PC-3 (cell line): ENCODE data around the gene KSR2. TPM values are rescaled to one million over a fixed set of nuclear protein-coding genes. Genes with fewer than 3 reads are reported as not detected.

Experiments used
- ATAC-seq: fragments of 200-7000 bp; cut with Tn5 transposase; 2 replicates; pipeline ENCODE4 v1.9.1; 2020; ENCODE audit warnings: mild to moderate bottlenecking, moderate library complexity
- BruUV-seq: library from RNA; stranded (reverse); fragments of 400-500 nt; replicated peaks from 2 replicates; lab custom pipeline; 2021; lab: Mats Ljungman, UMichigan
- CTCF ChIA-PET: fragments of 300-600 bp; sonication (Branson Sonifier 250); formaldehyde crosslinking; loops from one replicate; lab custom pipeline; 2022; ENCODE audit warnings: antibody characterized with exemption; lab: Charles Lee
- POLR2A ChIA-PET: fragments of 300-600 bp; sonication (Branson Sonifier 250); formaldehyde crosslinking; loops from one replicate; lab custom pipeline; 2022; ENCODE audit warnings: antibody characterized with exemption; ENCODE audit not compliant: unreplicated experiment; lab: Charles Lee
- DNase-seq: peaks from one replicate; pipeline ENCODE4 v3.0.0-alpha.2; 2015
- H2AFZ ChIP-seq: fragments of 300-600 bp; sonication (generic); 2 replicates; pipeline ENCODE4 v1.6.0; 2016; ENCODE audit warnings: antibody characterized with exemption, low read length
- H3F3A ChIP-seq: fragments of 300-600 bp; sonication (generic); one replicate; pipeline ENCODE4 v1.6.0; 2017; ENCODE audit warnings: antibody characterized with exemption, low read length, control low read depth, mild to moderate bottlenecking; ENCODE audit not compliant: unreplicated experiment
- H3K27ac ChIP-seq: fragments of 300-600 bp; sonication (generic); 2 replicates; pipeline ENCODE4 v1.5.1; 2016; ENCODE audit warnings: mild to moderate bottlenecking, low read length
- H3K27me3 ChIP-seq: fragments of 300-600 bp; sonication (generic); 2 replicates; pipeline ENCODE4 v1.6.1; 2016; ENCODE audit warnings: low read length, mixed read lengths
- H3K36me3 ChIP-seq: fragments of 300-600 bp; sonication (generic); 2 replicates; pipeline ENCODE4 v1.6.1; 2016; ENCODE audit warnings: low read depth, mixed run types, low read length, mixed read lengths
- H3K4me1 ChIP-seq: fragments of 300-600 bp; sonication (generic); 2 replicates; pipeline ENCODE4 v1.5.1; 2016; ENCODE audit warnings: low read length; ENCODE audit not compliant: insufficient read depth
- H3K4me2 ChIP-seq: fragments of 300-600 bp; sonication (generic); 2 replicates; pipeline ENCODE4 v1.6.0; 2016; ENCODE audit warnings: low read length
- H3K4me3 ChIP-seq: fragments of 300-600 bp; sonication (generic); 2 replicates; pipeline ENCODE4 v1.5.1; 2016; ENCODE audit warnings: mild to moderate bottlenecking, low read length, mixed read lengths
- H3K79me2 ChIP-seq: fragments of 300-600 bp; sonication (generic); 2 replicates; pipeline ENCODE4 v1.6.1; 2017; ENCODE audit warnings: low read length, mixed read lengths
- H3K9ac ChIP-seq: fragments of 300-600 bp; sonication (generic); 2 replicates; pipeline ENCODE4 v1.6.0; 2016; ENCODE audit warnings: mild to moderate bottlenecking, low read length
- H3K9me2 ChIP-seq: fragments of 300-600 bp; sonication (generic); replicated peaks from 2 replicates; pipeline ENCODE4 v1.6.1; 2016; ENCODE audit warnings: mixed run types, low read length, mixed read lengths
- H3K9me3 ChIP-seq: fragments of 300-600 bp; sonication (generic); 2 replicates; pipeline ENCODE4 v1.6.1; 2016; ENCODE audit warnings: low read length, mixed read lengths
- H4K20me1 ChIP-seq: fragments of 300-600 bp; sonication (generic); 2 replicates; pipeline ENCODE4 v1.6.1; 2016; ENCODE audit warnings: low read length, mixed read lengths
- EZH2 ChIP-seq: fragments of 300-600 bp; sonication (generic); IDR thresholded peaks from one replicate; pipeline ENCODE4 v1.6.1; 2017; ENCODE audit warnings: antibody characterized with exemption, mild to moderate bottlenecking, low read length; ENCODE audit not compliant: unreplicated experiment
- EZH2phosphoT487 ChIP-seq: fragments of 300-600 bp; sonication (generic); IDR thresholded peaks from 2 replicates; pipeline ENCODE4 v1.6.1; 2018; ENCODE audit warnings: mild to moderate bottlenecking, antibody characterized with exemption, low read length, borderline replicate concordance
- intact Hi-C: fragments of 100-400 bp; cut with micrococcal nuclease; formaldehyde crosslinking; loops from 2 replicates; pipeline ENCODE4 v1.9.0; 2023
- total RNA-seq: library from RNA; depleted of rRNA; stranded (reverse); fragments of >200 nt; gene quantifications from 2 replicates; pipeline ENCODE4 v1.2.3, GENCODE V29; 2014
- TF ChIP-seq, protein P1 (sequence below): fragments of 300-600 bp; sonication (generic); conservative IDR thresholded peaks from 2 replicates; pipeline ENCODE4 v1.5.1; 2017; ENCODE audit warnings: antibody characterized with exemption, low read depth, mild to moderate bottlenecking, low read length

The KSR2 gene
- total RNA-seq, 1 experiment from 2014 or later: 0.80 TPM

DNA sequence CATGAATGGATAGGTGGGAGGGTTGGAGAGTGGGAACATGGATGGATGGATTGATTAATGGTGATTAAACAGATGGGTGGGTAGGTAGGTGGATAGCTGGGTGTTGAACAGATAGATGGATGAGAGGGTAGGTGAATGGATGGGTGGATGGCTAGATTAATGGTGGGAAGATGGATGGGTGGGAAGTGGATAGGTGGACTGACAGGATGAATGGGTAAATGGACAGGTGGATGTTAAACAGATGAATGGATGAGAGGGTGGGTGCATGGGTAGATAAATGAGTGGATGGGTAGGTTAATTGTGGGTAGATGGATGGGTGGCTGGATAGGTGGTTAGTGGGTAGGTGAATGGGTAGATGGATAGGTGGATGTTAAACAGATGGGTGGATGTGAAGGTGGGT is 460.3 kb downstream of the KSR2 start:
- H3K79me2 ChIP-seq: no peaks in the 10 kb centered on the region
- H3K27me3 ChIP-seq: no peaks in the 10 kb centered on the region
- no peaks in the 10 kb centered on the region for H3F3A ChIP-seq
- H3K4me3 ChIP-seq: no peak overlapping the region
- no peak overlapping the region for H2AFZ ChIP-seq
- DNase-seq (no peak), ATAC-seq (no peak)
- ChIA-PET POLR2A (no interaction called here), CTCF (no interaction called here)
- H4K20me1 ChIP-seq: no peaks in the 10 kb centered on the region
- H3K36me3 ChIP-seq: no peaks in the 10 kb centered on the region
- 0 out of 2 replicates have a peak, but pooled peaks cover 7% of the 10 kb centered on the region for H3K4me1 ChIP-seq
- no peaks in the 10 kb centered on the region for H3K9me3 ChIP-seq
- H3K27ac ChIP-seq: no peak overlapping the region
- TF ChIP-seq EZH2 (no peak), EZH2phosphoT487 (no peak)
- TF ChIP-seq, protein P1, sequence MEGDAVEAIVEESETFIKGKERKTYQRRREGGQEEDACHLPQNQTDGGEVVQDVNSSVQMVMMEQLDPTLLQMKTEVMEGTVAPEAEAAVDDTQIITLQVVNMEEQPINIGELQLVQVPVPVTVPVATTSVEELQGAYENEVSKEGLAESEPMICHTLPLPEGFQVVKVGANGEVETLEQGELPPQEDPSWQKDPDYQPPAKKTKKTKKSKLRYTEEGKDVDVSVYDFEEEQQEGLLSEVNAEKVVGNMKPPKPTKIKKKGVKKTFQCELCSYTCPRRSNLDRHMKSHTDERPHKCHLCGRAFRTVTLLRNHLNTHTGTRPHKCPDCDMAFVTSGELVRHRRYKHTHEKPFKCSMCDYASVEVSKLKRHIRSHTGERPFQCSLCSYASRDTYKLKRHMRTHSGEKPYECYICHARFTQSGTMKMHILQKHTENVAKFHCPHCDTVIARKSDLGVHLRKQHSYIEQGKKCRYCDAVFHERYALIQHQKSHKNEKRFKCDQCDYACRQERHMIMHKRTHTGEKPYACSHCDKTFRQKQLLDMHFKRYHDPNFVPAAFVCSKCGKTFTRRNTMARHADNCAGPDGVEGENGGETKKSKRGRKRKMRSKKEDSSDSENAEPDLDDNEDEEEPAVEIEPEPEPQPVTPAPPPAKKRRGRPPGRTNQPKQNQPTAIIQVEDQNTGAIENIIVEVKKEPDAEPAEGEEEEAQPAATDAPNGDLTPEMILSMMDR: no peak
- intact Hi-C loops: no loop called here
- H3K9ac ChIP-seq: no peak overlapping the region
- no peaks in the 10 kb centered on the region for H3K9me2 ChIP-seq
- no TSS peak for BruUV-seq
- no peak overlapping the region for H3K4me2 ChIP-seq

DNA sequence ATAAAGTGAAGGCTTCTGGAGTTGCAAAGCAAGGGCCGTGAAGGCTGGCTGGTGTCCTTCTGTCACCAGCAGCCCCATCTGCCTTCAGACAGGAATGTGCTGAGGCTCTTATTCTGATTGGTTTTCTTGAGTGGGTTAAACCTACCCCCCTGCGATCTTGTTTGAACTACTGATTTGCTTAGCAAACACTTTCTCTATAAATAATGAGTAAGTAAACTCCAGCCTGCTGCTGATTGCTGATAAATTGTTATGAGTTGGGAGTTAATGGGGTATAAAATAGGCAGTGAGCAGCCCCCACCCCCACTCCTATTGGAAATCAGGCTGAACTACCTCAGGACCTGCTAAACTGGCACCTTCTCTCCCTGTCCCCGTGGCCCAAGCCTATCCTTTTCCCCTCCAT is 461.2 kb downstream of the KSR2 start:
- H3K9me2 ChIP-seq: no peaks in the 10 kb centered on the region

DNA sequence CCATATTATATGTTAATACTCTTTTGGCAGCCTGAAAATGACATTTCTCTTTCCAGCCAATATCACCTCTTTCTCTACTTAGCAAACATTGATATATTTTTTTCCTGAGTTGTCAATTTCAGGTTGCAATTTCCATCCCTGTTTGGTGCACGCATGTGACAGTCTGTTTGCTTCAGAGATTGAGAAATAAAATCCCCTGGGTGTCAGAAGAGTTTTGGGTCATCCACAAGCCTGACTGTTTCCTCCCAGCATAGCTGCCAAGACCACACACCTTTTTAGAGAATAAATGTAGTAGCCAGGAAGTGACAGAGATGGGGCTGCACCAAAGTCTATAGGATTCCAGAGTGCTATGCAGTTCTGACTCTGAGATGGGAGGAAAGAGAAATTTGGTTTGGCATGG is 462.5 kb downstream of the KSR2 start:
- no peak overlapping the region for H3K27ac ChIP-seq
- H4K20me1 ChIP-seq: no peaks in the 10 kb centered on the region
- POLR2A ChIA-PET: no interaction called here
- H3K4me1 ChIP-seq: 0 out of 2 replicates have a peak, but pooled peaks cover 7% of the 10 kb centered on the region
- H2AFZ ChIP-seq: no peak overlapping the region
- H3K4me3 ChIP-seq: no peak overlapping the region
- DNase-seq (no peak), ATAC-seq (no peak)
- no peaks in the 10 kb centered on the region for H3K79me2 ChIP-seq
- no peaks in the 10 kb centered on the region for H3K9me2 ChIP-seq
- H3K9ac ChIP-seq: no peak overlapping the region
- CTCF ChIA-PET: no interaction called here
- H3K36me3 ChIP-seq: no peaks in the 10 kb centered on the region
- no peaks in the 10 kb centered on the region for H3K27me3 ChIP-seq
- no peak overlapping the region for H3K4me2 ChIP-seq
- H3F3A ChIP-seq: no peaks in the 10 kb centered on the region
- no peaks in the 10 kb centered on the region for H3K9me3 ChIP-seq
- TF ChIP-seq, protein P1: no peak
- TF ChIP-seq EZH2 (no peak), EZH2phosphoT487 (no peak)
- intact Hi-C loops: no loop called here
- BruUV-seq: no TSS peak

More for the DNA sequence above, 461.2 kb downstream of the KSR2 start:
- Histone ChIP-seq H2AFZ (no peak overlapping the region), H3K4me1 (0 out of 2 replicates have a peak, but pooled peaks cover 7% of the 10 kb centered on the region), H3F3A (no peaks in the 10 kb centered on the region), H3K9ac (no peak overlapping the region), H3K27me3 (no peaks in the 10 kb centered on the region), H3K27ac (no peak overlapping the region), H3K79me2 (no peaks in the 10 kb centered on the region), H4K20me1 (no peaks in the 10 kb centered on the region), H3K9me3 (no peaks in the 10 kb centered on the region), H3K4me3 (no peak overlapping the region), H3K36me3 (no peaks in the 10 kb centered on the region), H3K4me2 (no peak overlapping the region)
- intact Hi-C loops: no loop called here
- DNase-seq: peak; percentile 13
- TF ChIP-seq EZH2phosphoT487: no peak
- TF ChIP-seq, protein P1: no peak
- ATAC-seq: peak; percentile 85
- ChIA-PET CTCF (no interaction called here), POLR2A (no interaction called here)
- no TSS peak for BruUV-seq
